NCI-H226 (cell line): ENCODE results near the gene CDC42BPA.

Experiments
- DNase-seq: peaks from one replicate; pipeline ENCODE4 v3.0.0-alpha.2; 2015

Gene CDC42BPA

GRCh38 chr1:226989085-226989920, 329.0 kb downstream of the CDC42BPA start:
- DNase-seq: no peak

GRCh38 chr1:226988334-226988666, 330.0 kb downstream of the CDC42BPA start:
- DNase-seq: no peak

GRCh38 chr1:226987623-226988333, 330.5 kb downstream of the CDC42BPA start:
- DNase-seq: no peak

- DNase-seq: no peak
Observed at GRCh38 chr1:226987179-226987536, 331.1 kb downstream of the CDC42BPA start.

- no peak for DNase-seq
Observed at GRCh38 chr1:226986496-226987178, 331.7 kb downstream of the CDC42BPA start.

- DNase-seq: no peak
Observed at GRCh38 chr1:226985839-226986463, 332.3 kb downstream of the CDC42BPA start.

- no peak for DNase-seq
Observed at GRCh38 chr1:226985239-226985838, 333.0 kb downstream of the CDC42BPA start.

- DNase-seq: no peak
Observed at GRCh38 chr1:226984521-226985238, 333.6 kb downstream of the CDC42BPA start.

- DNase-seq: no peak
Observed at GRCh38 chr1:226983992-226984364, 334.3 kb downstream of the CDC42BPA start.

GRCh38 chr1:226983247-226983991, 334.9 kb downstream of the CDC42BPA start:
- no peak for DNase-seq

GRCh38 chr1:226982451-226983177, 335.7 kb downstream of the CDC42BPA start:
- DNase-seq: no peak

- DNase-seq: no peak
Observed at GRCh38 chr1:226981838-226982237, 336.5 kb downstream of the CDC42BPA start.

- DNase-seq: no peak
Observed at GRCh38 chr1:226981386-226981817, 336.9 kb downstream of the CDC42BPA start.

GRCh38 chr1:226980565-226981385, 337.5 kb downstream of the CDC42BPA start:
- no peak for DNase-seq

GRCh38 chr1:226980122-226980560, 338.2 kb downstream of the CDC42BPA start:
- DNase-seq: no peak

- no peak for DNase-seq
Observed at GRCh38 chr1:226979517-226980121, 338.7 kb downstream of the CDC42BPA start.

GRCh38 chr1:226979115-226979516, 339.2 kb downstream of the CDC42BPA start:
- no peak for DNase-seq

- no peak for DNase-seq
Observed at GRCh38 chr1:226978432-226979114, 339.7 kb downstream of the CDC42BPA start.
